Measurements from ENCODE around the gene RBBP7.

Gene RBBP7

GRCh38 chrX:16862829-16863228, 7.3 kb downstream of the RBBP7 start:
- DNase-seq, result no peak

GRCh38 chrX:16856744-16857143, 13.4 kb downstream of the RBBP7 start:
- no peak for DNase-seq

- DNase-seq, result peak; percentile 68
Measured at GRCh38 chrX:16856076-16856404, 14.1 kb downstream of the RBBP7 start.

DNA sequence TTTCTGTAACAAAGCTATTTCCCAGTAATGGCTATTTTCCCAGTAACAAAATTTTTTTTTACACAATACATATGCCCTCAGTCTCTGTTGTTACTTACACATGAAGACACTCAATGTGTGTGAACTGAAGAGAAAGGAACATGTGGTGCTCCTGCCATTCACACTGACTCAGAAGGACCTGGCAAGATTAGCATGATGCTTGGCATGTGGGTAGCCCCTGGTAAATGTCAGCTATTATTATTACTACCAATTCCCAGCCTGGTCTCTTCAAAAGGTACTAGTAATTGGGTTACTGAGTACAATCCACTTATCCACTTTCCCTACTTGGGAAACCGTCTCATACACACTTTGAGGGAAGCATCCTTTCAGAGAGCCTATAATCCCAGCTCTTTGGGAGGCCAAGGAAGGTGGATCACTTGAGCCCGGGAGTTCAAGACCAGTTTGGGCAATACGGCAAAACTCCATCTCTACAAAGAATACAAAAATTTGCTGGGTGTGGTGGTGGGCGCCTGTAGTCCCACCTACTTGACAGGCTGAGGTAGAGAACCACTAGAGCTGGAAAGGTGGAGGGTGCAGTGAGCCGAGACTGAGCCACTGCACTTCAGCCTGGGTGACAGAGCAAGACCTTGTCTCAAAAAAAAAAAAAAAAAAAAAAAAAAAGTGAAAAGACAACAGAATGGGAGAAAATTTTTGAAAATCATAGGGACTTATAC, 14.6 kb downstream of the RBBP7 start:
- DNase-seq, result no peak

DNA sequence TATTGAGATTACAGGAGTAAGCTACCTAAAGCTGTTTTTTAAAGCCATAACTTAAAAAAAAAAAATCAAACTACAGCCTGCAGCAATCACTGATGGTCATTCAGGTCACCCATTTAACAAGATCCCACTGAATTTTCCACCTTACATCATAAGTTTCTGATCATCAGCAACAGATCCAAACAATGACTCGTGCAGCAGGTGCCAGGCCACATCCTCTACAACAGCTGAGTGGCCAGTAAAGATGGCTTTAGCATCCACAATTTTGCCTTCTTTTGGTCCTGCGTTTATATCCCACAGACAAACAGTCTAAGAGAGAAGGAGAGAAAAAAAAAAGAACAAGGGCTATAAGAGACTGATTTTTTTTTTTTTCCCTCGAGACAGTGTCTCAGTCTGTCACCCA, 16.6 kb downstream of the RBBP7 start:
- no peak for DNase-seq

- no peak for DNase-seq
Measured at GRCh38 chrX:16852617-16853179, 17.5 kb downstream of the RBBP7 start.

DNA sequence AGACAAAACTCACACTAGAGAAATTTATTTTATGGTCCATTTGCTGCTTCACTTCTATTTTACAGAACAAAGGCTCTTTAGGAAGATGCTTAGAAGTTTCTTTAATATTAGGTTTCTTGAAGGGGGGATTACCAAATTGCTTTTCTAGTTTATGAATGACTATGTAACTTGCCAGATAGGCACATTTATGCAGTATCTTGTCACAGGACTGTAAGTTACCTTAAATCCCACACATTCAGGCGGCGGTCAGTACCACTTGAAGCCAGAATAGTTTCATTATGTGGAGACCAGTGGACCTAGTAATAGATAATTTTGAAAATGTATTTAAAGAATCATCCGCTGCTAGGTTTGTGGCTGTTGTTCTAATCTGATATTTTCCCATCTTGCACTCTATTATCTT, 18.3 kb downstream of the RBBP7 start:
- no peak for DNase-seq

- DNase-seq, result no peak
Measured at GRCh38 chrX:16851421-16851820, 18.7 kb downstream of the RBBP7 start.

DNA sequence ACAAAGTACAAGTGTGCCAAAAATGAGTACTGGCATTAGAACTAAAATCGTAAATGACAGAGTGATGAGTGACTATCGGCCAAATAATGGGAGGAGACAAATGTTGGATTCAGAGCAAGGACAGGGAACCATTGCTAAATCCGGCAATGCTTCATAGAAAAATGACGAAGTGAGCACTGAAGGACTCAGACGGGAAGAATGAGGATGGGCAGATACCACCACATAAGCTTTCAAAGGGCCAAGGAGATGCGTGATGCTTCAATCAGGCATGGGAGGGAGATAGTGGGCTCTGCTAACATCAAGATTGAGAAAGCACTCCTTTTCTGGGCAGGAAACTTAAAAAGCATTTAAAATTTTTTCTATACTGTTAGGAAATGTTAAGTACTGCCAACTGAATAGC, 21.6 kb downstream of the RBBP7 start:
- no peak for DNase-seq

DNA sequence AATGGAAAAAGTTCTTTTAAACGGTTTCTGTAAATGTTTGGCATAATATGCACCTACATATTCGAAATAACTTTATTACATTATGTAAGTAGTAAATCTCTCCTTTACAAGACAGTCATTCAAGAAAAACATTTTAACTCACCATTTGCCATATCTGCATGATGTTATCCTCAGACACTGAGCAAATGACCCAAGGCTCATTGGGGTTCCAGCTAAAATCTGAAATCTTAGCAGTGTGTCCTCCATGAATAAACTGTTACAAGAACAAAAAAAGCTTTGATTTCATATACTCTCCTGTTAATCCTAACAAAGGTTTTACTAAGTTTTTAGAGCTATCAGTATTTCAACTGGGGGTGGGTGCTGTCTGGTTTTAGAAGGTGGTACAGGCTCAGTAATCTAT, 24.5 kb downstream of the RBBP7 start:
- no peak for DNase-seq

- DNase-seq, result no peak
Measured at GRCh38 chrX:16843208-16843909, 26.8 kb downstream of the RBBP7 start.

DNA sequence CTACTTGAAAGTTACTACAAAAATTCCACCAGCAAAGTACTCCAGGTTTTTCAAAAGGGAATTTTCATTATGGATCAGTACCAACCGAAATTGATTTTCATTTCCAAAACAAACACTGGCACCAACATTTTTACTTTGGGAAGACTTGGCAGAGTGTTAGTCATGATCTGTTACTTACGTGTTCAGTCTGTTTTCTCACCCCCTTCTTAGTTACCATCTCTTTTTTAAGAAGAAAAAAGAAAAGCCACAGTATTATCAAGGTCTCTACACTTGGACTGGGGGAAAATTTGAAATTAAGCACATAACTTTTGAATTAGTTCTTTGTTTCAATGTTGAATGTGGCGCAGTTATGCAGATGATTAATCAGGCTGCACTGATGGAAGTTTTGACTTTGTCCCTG, 27.5 kb downstream of the RBBP7 start:
- no peak for DNase-seq

DNA sequence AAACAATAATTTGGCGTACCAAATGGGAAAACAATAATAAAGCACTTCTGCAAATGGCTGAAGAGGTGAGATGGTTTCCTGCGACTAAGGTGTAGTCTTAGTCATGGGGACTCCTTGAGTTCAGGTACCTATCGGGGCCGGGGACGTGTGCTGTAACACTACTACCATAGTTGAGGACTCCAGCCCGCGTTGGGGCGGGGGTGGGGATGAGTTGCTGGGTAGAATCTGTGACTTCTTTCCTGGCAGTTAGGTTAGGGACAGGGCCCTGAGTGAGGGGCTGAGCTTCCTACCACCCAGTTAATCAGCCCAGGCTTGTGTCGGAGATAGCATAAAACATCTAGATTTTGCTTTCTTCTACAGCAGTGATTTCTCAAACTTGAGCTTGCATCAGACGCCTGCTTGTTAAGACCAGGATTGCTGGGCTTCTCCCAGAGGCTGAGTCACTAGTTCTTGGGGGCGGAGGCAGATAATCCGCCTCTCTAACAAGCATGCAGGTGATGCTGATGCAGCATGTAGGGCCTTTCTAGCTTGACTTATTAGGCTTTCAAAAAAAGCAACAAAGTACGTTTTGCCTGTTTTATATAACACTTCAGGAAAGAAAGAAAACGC, 30.2 kb downstream of the RBBP7 start:
- DNase-seq, result peak; percentile 76

DNA sequence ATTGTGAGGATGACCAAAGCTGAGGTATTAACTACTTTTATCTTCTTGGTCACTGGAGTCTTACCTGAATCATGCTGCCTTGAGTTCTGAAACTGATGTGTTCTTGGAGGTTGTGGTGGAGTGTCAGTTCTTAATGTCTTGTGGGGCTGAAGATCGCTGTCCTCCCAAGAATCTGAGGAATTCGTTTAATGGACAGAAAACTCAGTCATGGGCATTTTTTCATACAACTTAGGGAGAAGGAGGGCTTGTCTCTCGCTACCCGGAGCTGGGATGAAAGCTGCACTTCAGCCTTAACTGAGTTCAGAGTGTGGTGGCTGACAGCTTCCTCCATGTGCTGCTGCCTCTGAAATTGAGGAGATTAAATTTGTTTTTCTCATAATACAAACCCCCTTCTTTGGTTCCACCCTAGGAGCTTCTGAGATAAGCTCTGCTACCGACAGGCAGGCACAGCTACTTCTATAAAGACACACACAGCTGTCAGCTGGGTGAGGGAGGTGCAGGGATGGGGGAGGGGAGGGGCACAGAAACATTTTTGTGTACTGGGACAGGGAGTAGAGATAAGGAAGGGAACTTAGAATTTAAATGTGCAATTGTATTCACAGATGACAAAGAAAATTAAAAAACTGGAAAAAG, 30.8 kb downstream of the RBBP7 start:
- peak; percentile 53 for DNase-seq

GRCh38 chrX:16838202-16839066, 31.7 kb downstream of the RBBP7 start:
- DNase-seq, result peak; percentile 87

- peak; percentile 18 for DNase-seq
Measured at GRCh38 chrX:16836371-16836770, 33.8 kb downstream of the RBBP7 start.

- peak; percentile 10 for DNase-seq
Measured at GRCh38 chrX:16834806-16835205, 35.4 kb downstream of the RBBP7 start.

GRCh38 chrX:16832301-16832700, 37.9 kb downstream of the RBBP7 start:
- peak; percentile 27 for DNase-seq

DNA sequence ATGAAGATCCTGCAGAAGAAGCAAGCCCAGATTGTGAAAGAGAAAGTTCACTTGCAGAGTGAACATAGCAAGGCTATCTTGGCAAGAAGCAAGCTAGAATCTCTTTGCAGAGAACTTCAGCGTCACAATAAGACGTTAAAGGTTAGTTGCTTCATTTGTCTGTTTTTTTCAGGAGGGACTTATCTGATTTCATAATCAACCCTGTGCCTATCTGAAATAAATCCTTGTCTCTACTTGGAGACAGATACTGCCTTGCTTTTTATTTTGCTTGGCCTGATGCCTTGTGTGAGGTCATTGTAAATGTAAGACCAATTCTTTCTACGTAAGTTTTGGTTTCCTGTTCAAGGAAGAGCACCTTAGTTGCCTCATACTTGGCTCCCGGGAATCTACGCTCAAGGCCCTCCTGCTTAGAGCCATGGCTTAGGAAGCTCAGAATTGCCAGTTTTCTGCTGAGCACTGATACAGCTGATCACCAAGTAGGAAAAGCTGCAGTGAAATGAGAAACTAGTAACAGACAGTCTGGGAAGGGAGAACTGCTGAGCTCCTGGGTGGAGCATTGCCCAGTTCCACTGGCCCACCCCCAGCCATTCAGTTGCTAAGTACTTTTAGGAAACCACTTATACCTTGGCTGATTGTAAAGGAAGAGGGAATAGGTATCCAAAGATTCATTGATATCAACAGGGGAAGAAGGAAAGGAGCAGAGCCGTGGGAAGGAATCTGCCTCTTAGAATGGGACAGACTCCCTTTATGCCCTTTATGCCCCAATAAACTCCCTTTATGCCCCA, 41.8 kb downstream of the RBBP7 start:
- DNase-seq, result peak; percentile 75

- peak; percentile 45 for DNase-seq
Measured at GRCh38 chrX:16827225-16827624, 42.9 kb downstream of the RBBP7 start.

DNA sequence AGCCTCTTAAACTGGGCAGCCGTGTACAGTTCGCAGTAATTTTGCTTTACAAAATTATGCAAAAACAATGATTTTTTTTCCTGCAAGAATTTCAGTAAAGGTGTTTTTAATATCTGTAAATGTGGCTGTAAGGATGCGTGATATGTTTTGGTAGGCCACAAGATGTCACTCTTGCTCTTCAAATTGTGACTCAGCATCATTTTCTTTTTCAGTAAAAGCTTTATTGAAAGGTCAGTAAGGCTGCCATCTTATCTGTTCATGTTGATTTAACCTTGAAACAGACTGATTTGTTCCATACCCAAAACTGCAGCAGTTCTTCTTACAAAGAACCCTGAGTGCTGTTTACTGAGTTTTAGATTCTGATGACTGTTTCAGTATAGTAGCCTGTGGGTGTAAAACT, 44.0 kb downstream of the RBBP7 start:
- peak; percentile 42 for DNase-seq

Measured in fibroblast of skin of right biceps (primary cell).